Measurements from ENCODE around the gene SRP68.

SRP68 gene

DNA sequence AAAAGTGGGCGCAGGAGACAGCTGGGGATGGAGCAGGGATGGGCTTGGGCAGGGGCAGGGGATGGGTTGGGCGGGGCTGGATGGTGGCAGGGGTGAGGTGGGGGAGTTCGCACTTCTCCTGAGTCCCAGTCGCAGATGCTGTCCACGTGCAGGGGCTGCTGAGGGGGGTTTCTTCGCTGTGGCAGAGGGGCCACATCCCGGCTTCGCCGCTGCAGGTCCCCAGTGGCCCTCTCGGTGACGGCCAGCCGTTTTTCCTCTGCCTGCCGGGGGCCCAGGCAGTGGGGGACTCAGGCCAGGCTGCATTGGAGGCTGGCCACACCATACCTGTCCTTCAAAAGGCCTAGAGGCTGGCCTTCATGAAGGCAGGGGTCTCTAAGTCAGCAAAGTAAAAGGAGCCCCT is 53.5 kb downstream of the SRP68 start:
- TF ChIP-seq, protein P1, sequence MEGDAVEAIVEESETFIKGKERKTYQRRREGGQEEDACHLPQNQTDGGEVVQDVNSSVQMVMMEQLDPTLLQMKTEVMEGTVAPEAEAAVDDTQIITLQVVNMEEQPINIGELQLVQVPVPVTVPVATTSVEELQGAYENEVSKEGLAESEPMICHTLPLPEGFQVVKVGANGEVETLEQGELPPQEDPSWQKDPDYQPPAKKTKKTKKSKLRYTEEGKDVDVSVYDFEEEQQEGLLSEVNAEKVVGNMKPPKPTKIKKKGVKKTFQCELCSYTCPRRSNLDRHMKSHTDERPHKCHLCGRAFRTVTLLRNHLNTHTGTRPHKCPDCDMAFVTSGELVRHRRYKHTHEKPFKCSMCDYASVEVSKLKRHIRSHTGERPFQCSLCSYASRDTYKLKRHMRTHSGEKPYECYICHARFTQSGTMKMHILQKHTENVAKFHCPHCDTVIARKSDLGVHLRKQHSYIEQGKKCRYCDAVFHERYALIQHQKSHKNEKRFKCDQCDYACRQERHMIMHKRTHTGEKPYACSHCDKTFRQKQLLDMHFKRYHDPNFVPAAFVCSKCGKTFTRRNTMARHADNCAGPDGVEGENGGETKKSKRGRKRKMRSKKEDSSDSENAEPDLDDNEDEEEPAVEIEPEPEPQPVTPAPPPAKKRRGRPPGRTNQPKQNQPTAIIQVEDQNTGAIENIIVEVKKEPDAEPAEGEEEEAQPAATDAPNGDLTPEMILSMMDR (IDR thresholded peaks at IDR 0.05; ENCODE audit: extremely low read depth, missing control alignments): no peak
- no peak for DNase-seq (ENCODE audit: low spot score)

DNA sequence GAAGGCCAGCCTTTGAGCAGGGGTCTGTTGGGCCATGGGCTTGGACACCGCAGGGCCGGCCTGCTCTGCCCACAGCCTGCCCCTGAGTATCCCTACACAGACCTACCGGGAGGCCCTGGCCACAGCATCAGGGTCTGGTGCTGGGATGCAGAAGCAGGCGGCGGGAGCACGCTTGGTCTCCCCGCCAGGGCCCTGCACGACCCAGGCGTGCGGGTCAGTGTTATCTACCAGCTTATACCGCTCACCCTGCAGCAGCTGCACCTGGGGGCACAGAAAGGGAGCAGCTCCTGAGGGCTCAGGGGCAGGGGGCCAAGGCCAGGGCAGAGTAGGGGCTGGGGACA is 54.0 kb downstream of the SRP68 start:
- TF ChIP-seq, protein P1 (IDR thresholded peaks at IDR 0.05; ENCODE audit: extremely low read depth, missing control alignments): no peak
- no peak for DNase-seq (ENCODE audit: low spot score)

DNA sequence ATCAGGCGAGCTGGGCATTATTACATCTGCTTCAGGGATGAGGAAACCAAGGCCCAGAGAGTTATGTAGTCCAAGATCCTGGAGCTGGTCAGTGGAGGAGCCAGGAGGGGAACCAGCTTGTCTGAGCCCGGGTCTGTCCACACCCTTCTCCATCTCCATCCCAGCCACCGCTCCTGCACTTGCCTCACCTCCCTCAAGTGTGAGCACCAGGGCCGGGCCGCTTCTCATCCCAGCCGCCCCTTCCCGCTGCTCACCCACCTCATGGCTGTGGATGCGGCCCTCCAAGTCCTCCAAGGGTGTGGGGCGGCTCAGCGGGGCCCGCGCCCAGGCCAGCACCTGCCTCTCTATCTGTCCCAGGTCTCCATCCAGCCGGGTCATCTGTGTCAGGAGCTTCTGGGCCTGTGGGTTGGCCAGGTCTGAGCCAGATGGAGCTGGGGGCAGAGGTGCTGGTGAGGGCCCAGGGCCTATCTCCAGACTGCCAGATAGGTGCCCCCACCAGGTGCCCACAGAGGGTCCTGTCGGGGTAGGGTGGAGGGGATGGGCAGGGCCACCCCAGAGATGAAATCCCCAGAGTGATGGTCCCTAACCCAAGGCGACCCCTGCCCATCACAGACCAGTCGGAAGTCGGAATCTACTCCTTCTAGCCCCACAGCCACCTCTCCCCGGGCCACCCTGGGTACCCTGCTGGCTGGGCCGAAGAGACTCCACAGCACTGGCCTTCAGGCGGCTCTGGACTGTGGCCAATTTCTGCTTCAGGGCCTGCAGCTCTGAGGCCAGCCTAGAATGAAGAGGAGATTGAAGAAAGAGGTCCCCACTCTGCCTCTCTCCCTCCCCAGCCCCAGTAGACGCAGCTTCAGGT is 54.6 kb downstream of the SRP68 start:
- TF ChIP-seq, protein P1 (IDR thresholded peaks at IDR 0.05; ENCODE audit: extremely low read depth, missing control alignments): no peak
- DNase-seq (ENCODE audit: low spot score): no peak

DNA sequence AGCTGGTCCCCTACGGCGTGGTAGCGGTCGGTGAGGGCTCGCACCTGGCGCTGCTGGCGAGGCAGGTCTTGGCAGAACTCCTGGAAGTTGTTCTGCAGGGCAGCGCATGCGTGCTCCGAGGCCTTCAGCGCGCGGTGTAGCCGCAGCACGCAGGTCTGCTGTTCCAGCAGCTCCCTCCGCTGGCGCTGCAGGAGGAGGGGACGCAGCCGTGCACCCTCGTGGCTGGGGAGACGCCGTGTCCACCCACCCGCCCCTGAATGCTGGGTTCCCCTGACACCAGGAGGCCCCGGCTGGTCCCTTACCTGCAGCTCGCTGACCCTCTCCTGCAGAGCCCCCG is 57.4 kb downstream of the SRP68 start:
- no peak for DNase-seq (ENCODE audit: low spot score)

DNA sequence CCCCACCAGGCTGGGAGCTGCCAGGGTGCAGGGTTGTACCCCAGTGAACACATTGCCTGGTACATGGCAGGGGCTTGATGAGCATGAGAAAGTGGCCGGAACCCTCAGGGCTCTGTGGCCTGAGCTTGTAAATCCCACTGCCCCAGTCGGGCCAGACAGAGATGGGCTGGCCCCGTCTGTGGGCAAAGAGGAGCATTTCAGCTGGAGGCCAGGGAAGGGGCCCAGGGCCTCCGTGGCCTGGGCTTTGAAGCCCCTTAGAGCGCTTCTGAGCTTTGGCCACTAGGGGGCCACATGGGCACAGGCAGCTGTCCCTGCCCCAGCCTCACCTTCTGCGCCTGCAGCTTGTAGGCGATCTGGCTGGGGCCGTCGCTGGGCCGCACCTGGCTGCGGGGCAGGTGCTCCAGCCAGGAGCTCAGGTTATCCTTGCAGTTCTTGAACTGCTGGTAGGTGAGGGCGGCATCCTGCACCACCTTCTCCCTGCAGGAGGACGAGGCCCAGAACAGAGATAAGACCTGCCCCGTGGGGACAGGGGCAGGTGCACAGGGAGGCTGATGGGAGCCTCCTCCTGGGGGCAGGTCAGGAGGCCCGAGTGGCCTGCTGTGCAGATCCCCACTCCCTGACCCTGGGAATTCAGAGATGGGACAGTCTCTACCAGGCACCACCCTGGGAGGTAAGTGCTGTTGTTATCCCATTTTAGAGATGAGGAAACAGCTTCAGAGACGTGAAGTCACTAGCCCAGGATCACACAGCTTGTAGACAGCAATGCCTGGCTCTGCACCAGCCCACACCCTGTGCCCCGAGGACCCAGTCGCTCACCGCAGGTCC is 58.0 kb downstream of the SRP68 start:
- TF ChIP-seq, protein P1 (IDR thresholded peaks at IDR 0.05; ENCODE audit: extremely low read depth, missing control alignments): peak; percentile 96

More for the DNA sequence above, 57.4 kb downstream of the SRP68 start:
- TF ChIP-seq, protein P1 (IDR thresholded peaks at IDR 0.05; ENCODE audit: extremely low read depth, missing control alignments): no peak

DNA sequence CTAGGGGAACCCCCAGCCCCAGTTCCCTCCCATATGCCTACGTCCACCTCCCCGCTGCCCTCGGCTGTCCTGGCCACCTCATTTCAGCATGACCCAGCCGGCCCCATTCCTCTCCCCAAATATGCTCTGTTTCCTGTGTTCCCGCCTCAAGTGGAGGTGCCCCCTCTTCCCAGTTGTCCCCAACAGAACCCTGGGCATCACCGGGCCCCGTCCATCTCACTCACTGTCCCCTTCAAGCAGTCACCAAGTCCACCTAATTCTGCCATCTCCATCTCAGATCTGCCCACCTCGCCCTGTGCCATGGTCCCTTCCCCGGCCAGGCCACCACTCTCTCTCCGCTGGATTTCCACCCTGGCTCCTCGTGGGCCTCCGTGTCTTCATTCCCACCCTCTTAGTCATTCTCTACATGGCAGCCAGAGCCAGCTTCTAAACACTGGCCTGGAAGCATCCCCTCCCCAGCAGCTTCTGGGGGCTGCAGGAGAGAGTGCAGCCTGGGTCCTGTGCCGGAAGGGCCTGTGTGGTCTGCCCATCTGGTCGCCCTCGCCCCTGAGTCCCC is 58.9 kb downstream of the SRP68 start:
- TF ChIP-seq, protein P1 (IDR thresholded peaks at IDR 0.05; ENCODE audit: extremely low read depth, missing control alignments): no peak
- no peak for DNase-seq (ENCODE audit: low spot score)

More for the DNA sequence above, 58.0 kb downstream of the SRP68 start:
- peak; percentile 95 for DNase-seq (ENCODE audit: low spot score)

DNA sequence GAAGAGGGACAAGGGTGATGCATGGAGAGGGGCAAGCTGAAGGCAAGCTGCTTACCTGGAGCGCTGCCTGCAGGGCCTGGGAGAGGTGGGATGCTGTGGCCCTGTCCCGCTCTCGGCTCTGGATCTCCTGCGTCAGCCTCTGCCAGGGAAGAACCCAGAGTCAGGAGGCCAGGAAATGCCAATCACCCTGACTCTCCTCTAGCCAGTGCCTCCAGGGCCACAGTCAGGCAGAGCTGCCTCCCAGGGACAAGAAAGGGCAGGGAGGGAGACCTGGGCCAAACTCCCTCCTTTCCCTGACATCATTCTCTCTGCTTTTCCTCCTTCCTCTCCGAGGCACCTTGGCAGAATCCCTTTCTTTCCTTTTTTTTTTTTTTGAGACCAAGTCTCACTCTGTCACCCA is 60.4 kb downstream of the SRP68 start:
- no peak for DNase-seq (ENCODE audit: low spot score)
- TF ChIP-seq, protein P1 (IDR thresholded peaks at IDR 0.05; ENCODE audit: extremely low read depth, missing control alignments): no peak

All from GM20000 (cell line).